LoVo (cell line): Measurements from ENCODE around the gene BTNL9.
"Not testable (repeated sequence)": the region's sequence is repeated elsewhere in the genome, so short reads cannot be mapped to it uniquely, and the experiment has no call there.

Experiments used
- DNase-seq: peaks from one replicate; pipeline ENCODE4 v3.0.0-alpha.2; 2016; ENCODE audit warnings: low spot score

Gene BTNL9

DNA sequence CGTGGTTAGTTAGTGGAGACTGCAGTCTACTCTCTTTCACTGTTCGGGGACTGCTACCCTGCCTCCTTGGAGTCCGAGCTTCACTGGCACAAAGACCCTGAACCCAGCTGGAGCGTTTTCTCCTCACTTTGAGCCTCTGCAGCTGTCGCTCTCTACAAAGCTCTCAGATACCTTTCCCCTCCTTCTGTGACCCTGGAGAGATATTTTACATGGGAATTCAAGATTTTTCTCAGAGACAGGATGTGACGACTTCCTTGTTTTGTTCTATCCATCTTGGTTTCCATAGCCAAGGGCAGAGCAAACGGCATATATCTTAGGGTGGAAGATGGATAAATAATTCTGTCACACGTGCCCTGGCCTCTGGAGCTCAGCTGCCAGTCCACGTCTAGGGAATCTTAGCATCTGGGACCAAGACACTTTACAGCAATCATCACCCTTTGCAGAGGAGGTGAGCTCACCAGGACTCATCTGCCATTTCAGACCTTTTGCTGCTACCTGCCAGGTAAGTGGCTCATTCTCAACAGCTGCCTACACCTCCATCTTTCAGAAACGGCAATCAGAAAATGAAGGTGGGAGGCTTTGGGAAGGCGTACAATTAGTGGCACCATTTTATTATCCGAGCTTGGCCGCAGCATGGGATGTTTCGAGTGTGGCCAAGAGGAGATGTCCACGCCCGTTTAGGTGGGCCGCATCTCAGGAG lies at the start of gene BTNL9:
TSS of gene BTNL9 (plus strand) at position 336 of the 700 bp plus-strand sequence. CDS start 5,224 bp downstream, outside the sequence.
- no peak for DNase-seq

DNA sequence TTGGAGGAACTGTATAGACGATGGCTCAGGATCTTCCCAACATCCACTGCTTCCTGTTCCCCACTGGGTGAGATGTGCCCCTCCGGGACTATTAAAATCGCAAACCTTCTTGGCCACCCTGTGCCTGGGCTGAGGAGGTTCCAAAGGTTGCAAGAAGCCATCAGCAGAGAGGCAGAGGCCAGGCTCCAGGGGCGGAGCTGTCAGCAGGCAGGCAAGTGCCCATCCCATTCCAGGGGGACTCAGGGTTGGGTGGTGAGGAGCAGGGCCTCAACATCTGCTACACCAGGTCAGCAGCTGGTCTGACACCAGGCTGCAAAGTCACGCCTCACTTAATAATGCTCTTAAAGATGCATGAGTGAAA lies 49.2 kb upstream of the BTNL9 start:
- no peak for DNase-seq

GRCh38 chr5:181001947-181002346 lies 38.1 kb upstream of the BTNL9 start:
- no peak for DNase-seq

GRCh38 chr5:181005791-181006190 lies 34.3 kb upstream of the BTNL9 start:
- DNase-seq = no peak

DNA sequence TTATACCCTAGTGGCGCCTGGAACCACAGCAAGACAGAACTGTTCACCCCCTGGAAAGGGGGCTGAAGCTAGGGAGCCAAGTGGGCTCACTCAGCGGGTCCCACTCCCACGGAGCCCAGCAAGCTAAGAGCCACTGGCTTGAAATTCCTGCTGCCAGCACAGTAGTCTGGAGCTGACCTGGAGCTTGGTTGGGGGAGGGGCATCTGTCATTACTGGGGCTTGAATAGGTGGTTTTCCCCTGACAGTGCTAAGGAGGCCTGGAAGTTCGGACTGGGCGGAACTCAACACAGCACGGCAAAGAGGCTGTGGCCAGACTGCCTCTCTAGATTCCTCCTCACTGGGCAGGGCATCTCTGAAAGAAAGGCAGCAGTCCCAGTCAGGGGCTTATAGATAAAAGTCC lies 31.9 kb upstream of the BTNL9 start:
- no peak for DNase-seq

GRCh38 chr5:181010018-181010417 lies 30.0 kb upstream of the BTNL9 start:
- not testable (repeated sequence) for DNase-seq

GRCh38 chr5:181014654-181015053 lies 25.4 kb upstream of the BTNL9 start:
- DNase-seq = not testable (repeated sequence)

DNA sequence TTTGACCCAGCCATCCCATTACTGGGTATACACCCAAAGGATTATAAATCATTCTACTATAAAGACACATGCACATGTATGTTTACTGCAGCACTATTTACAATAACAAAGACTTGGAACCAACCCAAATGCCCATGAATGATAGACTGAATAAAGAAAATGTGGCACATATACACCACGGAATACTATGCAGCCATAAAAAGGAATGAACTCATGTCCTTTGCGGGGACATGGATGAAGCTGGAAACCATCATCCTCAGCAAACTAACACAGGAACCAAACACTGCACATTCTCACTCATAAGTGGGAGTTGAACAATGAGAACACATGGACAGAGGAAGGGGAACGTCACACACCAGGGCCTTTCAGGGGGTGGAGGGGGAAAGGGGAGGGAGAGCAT lies 22.6 kb upstream of the BTNL9 start:
- not testable (repeated sequence) for DNase-seq

- no peak for DNase-seq
These were observed 19.4 kb upstream of the BTNL9 start for GRCh38 chr5:181020688-181021087.

DNA sequence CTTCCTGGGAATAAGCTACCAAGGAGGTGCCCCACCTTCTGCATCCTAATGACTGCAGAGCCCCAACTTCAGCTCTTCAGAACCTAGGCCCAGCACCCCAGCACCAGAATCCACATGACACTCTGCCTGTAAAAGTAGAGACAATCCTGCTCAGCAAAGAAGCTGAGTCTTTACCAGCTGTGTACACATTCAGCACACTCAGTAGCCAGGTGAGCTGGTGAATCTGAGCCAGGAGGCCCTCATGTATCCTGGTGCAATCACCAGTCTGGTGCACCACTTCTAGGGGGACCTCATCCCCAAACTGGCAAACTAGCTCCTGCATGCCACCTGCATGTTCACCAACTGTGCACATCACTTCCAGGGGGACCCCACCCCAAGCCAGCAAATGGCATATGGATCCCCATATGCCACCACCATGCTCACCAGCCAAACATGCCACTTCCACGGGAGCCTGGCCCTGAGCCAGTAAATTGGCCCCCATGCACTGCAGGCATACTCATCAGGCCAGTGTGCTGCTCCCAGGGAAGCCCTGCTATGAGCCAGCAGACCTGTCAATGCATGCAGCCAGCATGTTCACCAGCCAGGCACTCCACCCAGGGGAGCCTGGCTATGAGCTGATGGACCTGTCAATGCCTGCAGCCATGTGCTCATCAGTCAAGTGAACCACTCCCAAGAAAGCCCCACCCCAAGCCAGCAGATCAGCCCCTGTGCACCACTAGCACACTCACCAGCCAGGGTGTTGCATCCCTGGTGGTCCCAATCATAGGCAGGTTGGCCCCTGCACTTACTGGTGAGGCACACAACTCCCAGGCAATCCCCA lies 15.6 kb upstream of the BTNL9 start:
- no peak for DNase-seq

- no peak for DNase-seq
These were observed 12.5 kb upstream of the BTNL9 start for GRCh38 chr5:181027452-181028031.

DNA sequence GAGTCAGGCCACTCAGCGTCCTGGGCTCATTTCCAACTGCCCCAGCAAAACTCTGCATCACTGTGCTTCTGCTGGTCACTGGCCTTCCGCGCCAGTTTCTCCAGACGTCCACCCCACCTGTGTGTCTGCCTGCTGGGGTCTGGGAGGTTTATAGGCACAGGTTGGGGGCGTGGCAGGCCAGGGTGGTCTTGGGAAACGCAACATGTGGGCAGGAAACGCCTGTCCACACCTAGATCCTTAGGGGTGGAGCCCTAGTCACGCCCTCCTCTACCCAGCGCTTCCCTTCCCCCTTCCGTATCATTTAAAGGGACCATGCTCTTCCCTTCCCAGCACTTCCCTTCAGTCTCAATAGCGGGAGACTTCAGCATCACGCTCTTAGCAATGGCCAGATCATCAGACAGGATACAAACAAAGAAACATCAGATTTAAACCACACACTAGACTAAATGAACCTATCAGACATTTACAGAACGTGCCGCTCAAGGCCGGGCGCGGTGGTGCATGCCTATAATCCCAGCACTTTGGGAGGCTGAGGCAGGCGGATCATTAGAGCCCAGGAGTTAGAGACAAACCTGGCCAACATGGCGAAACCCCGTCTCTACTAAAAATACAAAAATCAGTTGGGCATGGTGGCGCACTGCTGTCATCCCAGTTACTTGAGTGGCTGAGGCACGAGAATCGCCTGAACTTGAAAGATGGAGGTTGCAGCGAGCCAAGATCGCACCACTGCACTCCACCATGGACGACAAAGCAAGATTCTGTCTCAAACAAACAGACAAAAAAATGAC lies 11.8 kb upstream of the BTNL9 start:
- peak; percentile 25 for DNase-seq

- DNase-seq = no peak
These were observed 8.3 kb upstream of the BTNL9 start for GRCh38 chr5:181031716-181032115.

- no peak for DNase-seq
These were observed 3.9 kb upstream of the BTNL9 start for GRCh38 chr5:181035991-181036815.

DNA sequence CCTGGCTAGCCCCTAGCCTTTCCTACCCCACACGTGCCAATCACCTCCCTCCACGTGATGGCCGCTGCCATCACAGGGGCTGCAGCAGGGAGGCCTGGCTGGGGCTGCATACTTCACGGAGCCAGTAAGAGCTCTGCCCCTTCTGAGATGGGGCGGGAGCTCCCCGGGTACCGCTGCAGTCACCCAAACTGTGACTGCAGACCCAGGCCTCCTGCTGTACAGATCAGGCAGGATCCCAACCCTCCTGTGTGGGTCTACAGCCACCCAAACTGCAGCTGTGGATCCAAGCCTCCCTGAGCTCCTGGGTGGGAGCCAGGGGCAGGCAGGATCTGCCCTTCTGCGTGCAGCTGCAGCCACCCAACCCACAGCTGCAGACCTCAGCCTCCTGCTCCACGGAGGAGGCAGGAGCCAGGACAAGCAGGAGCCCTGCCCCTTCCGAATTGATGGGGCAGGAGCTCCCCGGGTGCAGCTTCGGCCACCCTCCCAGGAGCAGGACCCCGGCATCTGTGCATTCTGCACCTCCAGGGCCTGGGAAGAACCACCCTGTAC lies 3.2 kb upstream of the BTNL9 start:
- no peak for DNase-seq

DNA sequence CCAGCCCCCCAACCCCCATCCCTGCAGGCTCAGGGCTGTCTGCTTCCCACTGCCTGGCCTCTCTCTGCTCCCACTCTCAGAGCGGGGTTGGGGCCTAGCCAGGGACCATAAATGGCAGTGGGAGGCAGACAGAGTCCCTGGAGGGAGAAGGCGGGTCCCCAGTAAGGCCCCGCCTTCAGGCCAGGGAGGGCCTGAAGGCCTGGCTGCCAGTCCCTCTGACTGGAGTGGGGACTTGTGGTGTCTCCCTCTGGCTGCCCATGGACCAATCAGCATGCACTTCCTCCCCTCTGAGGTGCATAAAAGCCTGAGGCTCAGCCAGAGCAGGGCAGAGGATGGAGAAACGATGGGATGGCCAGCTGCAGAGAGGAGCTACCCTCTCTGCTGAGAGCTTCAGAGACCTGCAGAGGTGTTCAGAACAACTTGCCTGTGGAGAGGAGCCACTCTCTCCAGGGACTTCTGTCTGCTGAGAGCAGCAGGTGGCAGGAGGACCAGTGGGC lies 2.7 kb upstream of the BTNL9 start:
- DNase-seq = no peak

DNA sequence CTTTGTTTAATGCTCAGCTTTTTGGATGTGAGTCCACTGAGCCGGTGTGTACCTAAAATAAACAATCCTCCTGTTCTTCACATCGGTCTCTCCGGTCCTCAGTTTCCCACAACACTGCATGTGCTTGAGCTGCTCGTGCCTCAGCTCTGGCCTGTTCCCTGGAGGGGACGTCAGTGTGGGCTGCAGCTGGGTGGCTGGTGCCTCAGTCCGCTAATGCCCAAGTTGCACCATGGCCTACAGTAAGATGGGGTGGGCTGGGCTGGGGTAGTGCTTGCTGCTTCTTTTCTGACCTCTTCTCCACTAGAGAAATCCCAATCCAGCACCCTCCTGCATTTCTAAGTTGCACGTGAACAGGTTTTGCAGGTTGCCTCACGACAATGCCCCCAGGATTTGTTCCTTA lies 595 bp upstream of the BTNL9 start:
- DNase-seq = no peak

- no peak for DNase-seq
These were observed 522 bp downstream of the BTNL9 start for GRCh38 chr5:181040631-181040945.

DNA sequence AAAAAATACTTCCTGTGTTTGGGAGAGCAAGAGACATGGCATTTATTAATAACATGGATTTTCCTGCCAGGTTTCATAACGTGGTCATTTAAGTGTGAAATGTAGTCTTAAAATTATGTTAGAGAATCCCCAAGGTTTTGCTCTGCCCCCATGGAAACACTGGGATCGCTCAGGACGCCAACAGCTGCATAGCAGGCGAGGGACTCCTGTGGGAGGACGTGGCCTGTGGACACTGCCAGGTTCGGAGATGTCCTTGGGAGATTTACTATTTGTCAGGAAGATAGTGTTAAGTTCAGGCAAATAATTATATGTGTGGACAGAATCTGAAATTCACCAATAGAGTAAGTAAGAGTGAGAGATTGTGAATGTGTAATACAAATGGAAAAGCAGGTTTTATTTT lies 977 bp downstream of the BTNL9 start:
- no peak for DNase-seq

DNA sequence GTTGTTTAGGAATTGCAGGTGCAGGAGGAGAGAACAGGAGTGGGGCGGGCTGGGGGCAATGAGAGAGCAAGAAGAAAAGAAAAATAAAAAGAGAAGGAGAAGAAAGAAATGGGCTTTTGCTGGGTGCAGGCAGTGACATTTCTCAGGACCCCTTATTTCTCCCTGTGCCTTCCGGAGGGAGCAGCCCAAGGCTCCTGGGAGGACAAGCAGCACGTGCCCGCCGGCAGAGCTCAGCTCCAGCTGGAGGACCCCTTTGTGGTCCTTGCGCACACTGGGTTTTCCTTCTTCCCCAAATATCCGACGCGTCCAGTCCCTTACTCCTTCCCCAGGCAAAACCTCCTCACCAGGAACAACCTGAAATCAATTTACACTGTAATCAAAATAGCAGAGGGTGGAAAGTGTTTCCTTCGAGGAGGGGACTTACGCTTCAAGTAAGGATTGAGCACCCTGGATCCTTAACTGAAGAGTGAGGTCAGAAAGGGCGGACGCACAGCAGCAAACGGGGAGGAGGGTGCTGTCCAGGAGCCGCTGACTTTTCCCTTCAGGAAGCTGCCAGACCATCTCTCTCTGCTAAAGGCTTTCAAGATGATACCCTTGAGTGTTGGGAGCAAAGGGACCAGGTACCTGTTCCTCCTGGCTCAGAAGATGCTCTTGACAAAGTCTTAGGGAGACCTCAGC lies 2.1 kb downstream of the BTNL9 start:
- no peak for DNase-seq

- DNase-seq = no peak
These were observed 2.7 kb downstream of the BTNL9 start for GRCh38 chr5:181042722-181043121.
